ENCODE results near the gene GRIK4. TPM values are rescaled to one million over a fixed set of nuclear protein-coding genes. Genes with fewer than 3 reads are reported as not detected.
A peak's percentile ranks its signal among the peaks of the same experiment; 100 is the strongest.

GRIK4 gene
- total and polyA plus RNA-seq, 2 of the 4 experiments (the other 2 are of a cell fraction) = 0.18 to 0.38 TPM

- no peak overlapping the region for H2BK15ac ChIP-seq (ENCODE audit: low read depth, low read length)
- no peak overlapping the region for H3K14ac ChIP-seq (replicated peaks; ENCODE audit: low read depth, low read length)
- no peak overlapping the region for H2BK5ac ChIP-seq (ENCODE audit: low read depth, low read length, poor library complexity, severe bottlenecking)
- H2BK120ac ChIP-seq (ENCODE audit: low read depth, low read length) = no peak overlapping the region
- no peaks in the 10 kb centered on the region for H4K20me1 ChIP-seq (ENCODE audit: insufficient read depth, low read length)
- H3K27me3 ChIP-seq (ENCODE audit: control insufficient read depth, insufficient read depth, low read length) = peaks cover 4% of the 10 kb centered on the region; the same call in 1 of the 2 replicates
- no peak overlapping the region for H4K5ac ChIP-seq (ENCODE audit: low read depth, low read length)
- peaks cover 4% of the 10 kb centered on the region; the same call in 1 of the 2 replicates for H3K9me1 ChIP-seq (ENCODE audit: insufficient read depth, low read length)
- DNase-seq = no peak
- no peak overlapping the region for H3K56ac ChIP-seq (ENCODE audit: extremely low read depth, insufficient read depth, low read length)
- 67% methylated on average over 1 of the region's 8 CpGs; no CpG with 5 or more reads in 1 of the 2 experiments for WGBS, 2 experiments (ENCODE audit: extremely low coverage in 2 of 2, insufficient read length in 1 of 2)
- H2AK5ac ChIP-seq (ENCODE audit: low read depth, low read length) = no peak overlapping the region
- H4K8ac ChIP-seq (ENCODE audit: low read depth in 2 of 2, low read length in 2 of 2) = no peak overlapping the region
- no peak overlapping the region for H2AK9ac ChIP-seq (replicated peaks; ENCODE audit: low read depth, low read length, poor library complexity)
- ChIA-PET POLR2A (ENCODE audit: unreplicated experiment) (no interaction called here), CTCF (interaction anchor here (1.1 kb wide), 1 partner anchor 47 kb away, joined by 3 read pairs; the partner anchor contains the start of gene GRIK4)
- H3K9me3 ChIP-seq (ENCODE audit: control insufficient read depth, insufficient read depth, low read length) = no peaks in the 10 kb centered on the region
- H3K4me1 ChIP-seq (ENCODE audit: control insufficient read depth, insufficient read depth, low read length) = peaks cover 8% of the 10 kb centered on the region
- dilution Hi-C loops (cut with HindIII; ENCODE audit: low sequenced_read_pairs, unreplicated experiment) = no loop called here
- no peak overlapping the region for H3K23ac ChIP-seq (ENCODE audit: low read depth, low read length)
- no peak for ATAC-seq (ENCODE audit: low read depth)
- no peak for TF ChIP-seq MAZ (IDR thresholded peaks at IDR 0.05; ENCODE audit: borderline replicate concordance, low read depth, low read length)
- TF ChIP-seq POLR2A (IDR thresholded peaks at IDR 0.05; ENCODE audit: low read depth, low read length) = no peak
- TF ChIP-seq RFX5 (IDR thresholded peaks at IDR 0.05; ENCODE audit: low read depth, low read length) = peak; percentile 25; the same call in 1 of the 2 replicates
- TF ChIP-seq RCOR1 (IDR thresholded peaks at IDR 0.05; ENCODE audit: insufficient replicate concordance, low read length) = no peak
- TF ChIP-seq BHLHE40 (IDR thresholded peaks at IDR 0.05; ENCODE audit: low read depth, low read length) = no peak
- BruUV-seq (replicated peaks) = no TSS peak
- no peak overlapping the region for H3K4me3 ChIP-seq (ENCODE audit: insufficient read depth, low read depth, low read length)
- no peak overlapping the region for H4K91ac ChIP-seq (ENCODE audit: insufficient read depth, low read depth, low read length)
- no peaks in the 10 kb centered on the region for H3K36me3 ChIP-seq (ENCODE audit: control insufficient read depth, insufficient read depth, low read length)
- no peak overlapping the region for H3K18ac ChIP-seq (ENCODE audit: low read depth, low read length)
- no peak overlapping the region for H2BK20ac ChIP-seq (ENCODE audit: low read depth, low read length)
- intact Hi-C loops (cut with micrococcal nuclease) = no loop called here
- no peak overlapping the region for H3K9ac ChIP-seq (ENCODE audit: low read depth, low read length)
- H3K4ac ChIP-seq (ENCODE audit: low read depth, low read length) = no peak overlapping the region
- H3K27ac ChIP-seq (ENCODE audit: insufficient read depth, low read length) = no peak overlapping the region
- H2AFZ ChIP-seq (replicated peaks; ENCODE audit: low read length, poor library complexity) = no peak overlapping the region
- in situ Hi-C loops (cut with MboI; ENCODE audit: low sequenced_read_pairs) = no loop called here
- no peak overlapping the region for H3K4me2 ChIP-seq (ENCODE audit: low read depth, low read length)
- H3K79me1 ChIP-seq (ENCODE audit: low read depth in 1 of 2, low read length in 2 of 2) = no peaks in the 10 kb centered on the region
Observed at GRCh38 chr11:120558744-120559431, 47.3 kb downstream of the GRIK4 start.
